Fibroblast of skin of right quadriceps (primary cell): Measurements from ENCODE around the gene TEPSIN.
A peak's percentile ranks its signal among the peaks of the same experiment; 100 is the strongest.
"Not testable (repeated sequence)": the region's sequence is repeated elsewhere in the genome, so short reads cannot be mapped to it uniquely, and the experiment has no call there.

Experiments used
- DNase-seq: peaks from one replicate; pipeline ENCODE4 v3.0.0-alpha.2; 2013

TEPSIN gene

GRCh38 chr17:81235822-81236740 is 2.8 kb downstream of the TEPSIN start:
- DNase-seq: no peak

- DNase-seq: no peak
These were observed 3.7 kb downstream of the TEPSIN start for GRCh38 chr17:81234940-81235821.

GRCh38 chr17:81234506-81234855 is 4.4 kb downstream of the TEPSIN start:
- DNase-seq: no peak

- no peak for DNase-seq
These were observed 4.9 kb downstream of the TEPSIN start for GRCh38 chr17:81233811-81234505.

GRCh38 chr17:81233316-81233715 is 5.5 kb downstream of the TEPSIN start:
- no peak for DNase-seq

GRCh38 chr17:81232616-81233241 is 6.1 kb downstream of the TEPSIN start:
- no peak for DNase-seq

GRCh38 chr17:81231766-81232581 is 6.9 kb downstream of the TEPSIN start:
- no peak for DNase-seq

- no peak for DNase-seq
These were observed 7.7 kb downstream of the TEPSIN start for GRCh38 chr17:81231121-81231645.

GRCh38 chr17:81230043-81230820 is 8.6 kb downstream of the TEPSIN start:
- DNase-seq: no peak

- no peak for DNase-seq
These were observed 9.3 kb downstream of the TEPSIN start for GRCh38 chr17:81229666-81229920.

GRCh38 chr17:81228834-81229665 is 9.8 kb downstream of the TEPSIN start:
- DNase-seq: no peak

- no peak for DNase-seq
These were observed 10.4 kb downstream of the TEPSIN start for GRCh38 chr17:81228420-81228819.

GRCh38 chr17:81227630-81228029 is 11.2 kb downstream of the TEPSIN start:
- not testable (repeated sequence) for DNase-seq

GRCh38 chr17:81223762-81224130 is 15.1 kb downstream of the TEPSIN start:
- DNase-seq: no peak

- DNase-seq: peak; percentile 98
These were observed 15.7 kb downstream of the TEPSIN start, which contains the start of gene CEP131 for GRCh38 chr17:81222906-81223761. Gene CEP131 (minus strand): TSS chr17:81222965. CDS start chr17:81220056, 2,909 bp downstream.

- DNase-seq: no peak
These were observed 16.3 kb downstream of the TEPSIN start for GRCh38 chr17:81222620-81222905.

- no peak for DNase-seq
These were observed 16.8 kb downstream of the TEPSIN start for GRCh38 chr17:81221842-81222619.

GRCh38 chr17:81221371-81221841 is 17.4 kb downstream of the TEPSIN start:
- DNase-seq: no peak
